PC-9 (cell line): Measurements from ENCODE around the gene TEX54. TPM values are rescaled to one million over a fixed set of nuclear protein-coding genes. Genes with fewer than 3 reads are reported as not detected.

Experiments used
- BruUV-seq: library from RNA; stranded (reverse); fragments of 400-500 nt; replicated peaks from 2 replicates; lab custom pipeline; 2021; lab: Mats Ljungman, UMichigan
- CTCF ChIA-PET: fragments of 300-600 bp; sonication (Branson Sonifier 250); formaldehyde crosslinking; loops from one replicate; lab custom pipeline; 2022; ENCODE audit warnings: antibody characterized with exemption; lab: Charles Lee
- POLR2A ChIA-PET: fragments of 300-600 bp; sonication (Branson Sonifier 250); formaldehyde crosslinking; loops from one replicate; lab custom pipeline; 2022; ENCODE audit warnings: antibody characterized with exemption; ENCODE audit not compliant: unreplicated experiment; lab: Charles Lee
- DNase-seq, 2 experiments: peaks; one replicate each; pipeline versions ENCODE4 v3.0.0 to v3.0.0-alpha.2; 2015 to 2022; ENCODE audit warnings: mixed read lengths in 1 of 2
- H2AFZ ChIP-seq: fragments of 200-600 bp; sonication (generic); 2 replicates; pipeline ENCODE4 v1.8.1; 2017; ENCODE audit warnings: antibody characterized with exemption
- H3F3A ChIP-seq: fragments of 200-600 bp; sonication (generic); 2 replicates; pipeline ENCODE4 v1.8.1; 2017; ENCODE audit warnings: antibody characterized with exemption, mild to moderate bottlenecking, low read depth; ENCODE audit not compliant: insufficient read depth
- H3K27ac ChIP-seq: fragments of 200-600 bp; sonication (generic); 2 replicates; pipeline ENCODE4 v1.6.1; 2016; ENCODE audit warnings: mixed run types
- H3K27me3 ChIP-seq: fragments of 200-600 bp; sonication (generic); 2 replicates; pipeline ENCODE4 v1.6.1; 2016; ENCODE audit warnings: low read depth, mixed run types; ENCODE audit not compliant: insufficient read depth
- H3K36me3 ChIP-seq: fragments of 200-600 bp; sonication (generic); 2 replicates; pipeline ENCODE4 v1.6.1; 2016; ENCODE audit warnings: low read depth, mixed run types
- H3K4me1 ChIP-seq: fragments of 200-600 bp; sonication (generic); replicated peaks from 2 replicates; pipeline ENCODE4 v1.6.1; 2016; ENCODE audit warnings: mixed run types; ENCODE audit not compliant: insufficient read depth
- H3K4me2 ChIP-seq: fragments of 200-600 bp; sonication (generic); 2 replicates; pipeline ENCODE4 v1.6.1; 2017; ENCODE audit warnings: mixed run types
- H3K4me3 ChIP-seq: fragments of 200-600 bp; sonication (generic); 2 replicates; pipeline ENCODE4 v1.6.1; 2016; ENCODE audit warnings: mixed run types
- H3K79me2 ChIP-seq: fragments of 200-600 bp; sonication (generic); 2 replicates; pipeline ENCODE4 v1.6.1; 2017; ENCODE audit warnings: low read depth, mixed run types
- H3K9me2 ChIP-seq: fragments of 200-600 bp; sonication (generic); 2 replicates; pipeline ENCODE4 v1.8.1; 2017; ENCODE audit warnings: mild to moderate bottlenecking; ENCODE audit not compliant: insufficient read depth
- H3K9me3 ChIP-seq: fragments of 200-600 bp; sonication (generic); 2 replicates; pipeline ENCODE4 v1.8.1; 2016; ENCODE audit warnings: low read depth; ENCODE audit not compliant: insufficient read depth
- H4K20me1 ChIP-seq: fragments of 200-600 bp; sonication (generic); 2 replicates; pipeline ENCODE4 v1.8.1; 2017; ENCODE audit not compliant: insufficient read depth
- EZH2 ChIP-seq: fragments of 200-600 bp; sonication (generic); IDR thresholded peaks from 2 replicates; pipeline ENCODE4 v1.8.0; 2017; ENCODE audit warnings: antibody characterized with exemption, low read depth
- intact Hi-C: fragments of 100-400 bp; cut with micrococcal nuclease; formaldehyde crosslinking; loops from one replicate; pipeline ENCODE4 v1.10.0; 2022; ENCODE audit not compliant: unreplicated experiment
- total RNA-seq: library from RNA; stranded (reverse); gene quantifications from 2 replicates; pipeline ENCODE4 v1.2.3, GENCODE V29; 2021
- TF ChIP-seq, protein P1 (sequence below): fragments of 200-600 bp; sonication (generic); conservative IDR thresholded peaks from 2 replicates; pipeline ENCODE4 v1.6.1; 2017; ENCODE audit warnings: mixed run types, antibody characterized with exemption, mild to moderate bottlenecking, moderate library complexity

Gene TEX54
- total RNA-seq, 1 experiment from 2014 or later: not detected

- H3K36me3 ChIP-seq: peaks cover 28% of the 10 kb centered on the region
- peaks cover 13% of the 10 kb centered on the region; the same call in 1 of the 2 replicates for H4K20me1 ChIP-seq
- peak overlapping the region; percentile 92 for H3K4me2 ChIP-seq
- no peaks in the 10 kb centered on the region for H3K9me2 ChIP-seq
- TF ChIP-seq, protein P1, sequence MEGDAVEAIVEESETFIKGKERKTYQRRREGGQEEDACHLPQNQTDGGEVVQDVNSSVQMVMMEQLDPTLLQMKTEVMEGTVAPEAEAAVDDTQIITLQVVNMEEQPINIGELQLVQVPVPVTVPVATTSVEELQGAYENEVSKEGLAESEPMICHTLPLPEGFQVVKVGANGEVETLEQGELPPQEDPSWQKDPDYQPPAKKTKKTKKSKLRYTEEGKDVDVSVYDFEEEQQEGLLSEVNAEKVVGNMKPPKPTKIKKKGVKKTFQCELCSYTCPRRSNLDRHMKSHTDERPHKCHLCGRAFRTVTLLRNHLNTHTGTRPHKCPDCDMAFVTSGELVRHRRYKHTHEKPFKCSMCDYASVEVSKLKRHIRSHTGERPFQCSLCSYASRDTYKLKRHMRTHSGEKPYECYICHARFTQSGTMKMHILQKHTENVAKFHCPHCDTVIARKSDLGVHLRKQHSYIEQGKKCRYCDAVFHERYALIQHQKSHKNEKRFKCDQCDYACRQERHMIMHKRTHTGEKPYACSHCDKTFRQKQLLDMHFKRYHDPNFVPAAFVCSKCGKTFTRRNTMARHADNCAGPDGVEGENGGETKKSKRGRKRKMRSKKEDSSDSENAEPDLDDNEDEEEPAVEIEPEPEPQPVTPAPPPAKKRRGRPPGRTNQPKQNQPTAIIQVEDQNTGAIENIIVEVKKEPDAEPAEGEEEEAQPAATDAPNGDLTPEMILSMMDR: no peak; the same call in 1 of the 2 replicates
- TF ChIP-seq EZH2: no peak
- intact Hi-C loops: no loop called here
- POLR2A ChIA-PET: interaction anchor here (0.6 kb wide), 1 partner anchor 58 kb away, joined by 13 read pairs; no protein-coding TSS in a partner anchor
- H3K4me3 ChIP-seq: peak overlapping the region; percentile 93; the same call in 1 of the 2 replicates
- peaks cover 28% of the 10 kb centered on the region for H3K4me1 ChIP-seq
- H2AFZ ChIP-seq: no peak overlapping the region; the same call in 1 of the 2 replicates
- BruUV-seq: no TSS peak
- CTCF ChIA-PET: interaction anchor here (0.7 kb wide), 1 partner anchor 186 kb away, joined by 3 read pairs; no protein-coding TSS in a partner anchor
- H3K27me3 ChIP-seq: no peaks in the 10 kb centered on the region
- DNase-seq: peak in 1 of 2 experiments; percentile 25
- H3K9me3 ChIP-seq: no peaks in the 10 kb centered on the region
- peaks cover 43% of the 10 kb centered on the region for H3K79me2 ChIP-seq
- peaks cover 68% of the 10 kb centered on the region for H3F3A ChIP-seq
- peak overlapping the region; percentile 33 for H3K27ac ChIP-seq
Observed at GRCh38 chr11:62792202-62792575, 40.5 kb downstream of the TEX54 start.

DNA sequence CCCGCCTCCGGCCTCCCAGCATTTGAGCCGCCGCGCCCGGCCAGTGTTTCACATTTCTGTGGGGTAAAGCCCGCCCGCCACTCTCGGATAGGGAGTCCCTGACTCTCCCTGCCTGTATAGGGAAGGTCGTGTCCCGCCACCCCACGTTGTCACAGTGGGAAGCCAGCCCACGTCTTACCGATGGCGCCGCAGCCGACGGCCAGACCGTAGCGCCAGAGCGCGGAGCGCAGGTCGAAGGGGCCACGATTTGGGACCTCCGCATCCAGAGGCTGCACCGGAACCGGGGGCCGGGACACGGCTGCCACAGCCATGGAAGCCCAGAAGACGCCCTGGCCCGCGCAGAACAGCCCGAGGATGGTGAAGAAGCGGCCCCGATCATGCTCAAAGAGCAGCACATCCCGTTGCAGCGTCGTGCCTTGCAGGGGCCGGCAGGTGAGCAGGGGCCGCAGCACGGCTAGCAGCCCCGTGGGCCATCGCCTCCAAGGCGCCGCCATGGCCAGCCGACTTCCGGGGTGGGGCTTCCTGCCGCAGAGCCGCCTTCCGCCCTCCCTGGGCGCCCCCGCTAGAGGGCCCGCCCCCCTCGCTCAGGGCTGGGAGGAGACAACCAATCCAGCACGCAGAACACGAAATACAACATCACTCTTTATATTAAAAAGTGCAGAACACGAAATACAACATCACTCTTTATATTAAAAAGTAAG lies 41.0 kb downstream of the TEX54 start, which contains the start of gene TMEM223:
TSS of gene TMEM223 (minus strand) at position 506 of the 701 bp plus-strand sequence. CDS start at position 494, 12 bp downstream.
- peak within 1 kb of the TSS; percentile 86 for H2AFZ ChIP-seq
- TF ChIP-seq EZH2: no peak
- TF ChIP-seq, protein P1: no peak; the same call in 1 of the 2 replicates
- peaks cover 74% of the 10 kb centered on the region for H3F3A ChIP-seq
- intact Hi-C loops: no loop called here
- peak within 1 kb of the TSS; percentile 92 for H3K4me2 ChIP-seq
- peaks cover 28% of the 10 kb centered on the region for H3K4me1 ChIP-seq
- peak; percentile 72 to 92 for DNase-seq
- H3K9me2 ChIP-seq: no peaks in the 10 kb centered on the region
- CTCF ChIA-PET: interaction anchor here (0.7 kb wide), 1 partner anchor 187 kb away, joined by 3 read pairs; no protein-coding TSS in a partner anchor
- H3K36me3 ChIP-seq: peaks cover 27% of the 10 kb centered on the region
- peak within 1 kb of the TSS; percentile 33 for H3K27ac ChIP-seq
- BruUV-seq: no TSS peak
- POLR2A ChIA-PET: interaction anchor here (0.6 to 0.7 kb wide), 4 partner anchors 41 to 231 kb away, joined by 3 to 15 read pairs (median 8); no protein-coding TSS in a partner anchor
- H3K4me3 ChIP-seq: peak within 1 kb of the TSS; percentile 93
- no peaks in the 10 kb centered on the region for H3K27me3 ChIP-seq
- H3K9me3 ChIP-seq: no peaks in the 10 kb centered on the region
- peaks cover 43% of the 10 kb centered on the region for H3K79me2 ChIP-seq
- peaks cover 13% of the 10 kb centered on the region; the same call in 1 of the 2 replicates for H4K20me1 ChIP-seq

GRCh38 chr11:62789576-62789975 lies 43.1 kb downstream of the TEX54 start:
- H4K20me1 ChIP-seq: peaks cover 13% of the 10 kb centered on the region; the same call in 1 of the 2 replicates
- H3K36me3 ChIP-seq: peaks cover 27% of the 10 kb centered on the region
- H3K9me3 ChIP-seq: no peaks in the 10 kb centered on the region
- 0 out of 2 replicates have a peak overlapping the region, but pooled peaks have one; percentile 1 for H3K27ac ChIP-seq
- TF ChIP-seq, protein P1: no peak
- TF ChIP-seq EZH2: no peak
- peaks cover 81% of the 10 kb centered on the region for H3F3A ChIP-seq
- no peak overlapping the region for H2AFZ ChIP-seq
- peak in 1 of 2 experiments; percentile 9 for DNase-seq
- H3K4me2 ChIP-seq: peak overlapping the region; percentile 80
- no peak overlapping the region for H3K4me3 ChIP-seq
- BruUV-seq: no TSS peak
- H3K79me2 ChIP-seq: peaks cover 49% of the 10 kb centered on the region
- ChIA-PET CTCF (interaction anchor here (0.6 kb wide), 1 partner anchor 126 kb away, joined by 3 read pairs; no protein-coding TSS in a partner anchor), POLR2A (interaction anchor here (0.6 kb wide), 1 partner anchor 66 kb away, joined by 4 read pairs; no protein-coding TSS in a partner anchor)
- intact Hi-C loops: loop anchor here (5.0 kb wide), 5 partner anchors 62 to 397 kb away; partner anchors contain the start of genes HNRNPUL2, SLC3A2, TTC9C and UBXN1
- H3K9me2 ChIP-seq: no peaks in the 10 kb centered on the region
- H3K4me1 ChIP-seq: peaks cover 37% of the 10 kb centered on the region
- H3K27me3 ChIP-seq: no peaks in the 10 kb centered on the region
